GM13976 (cell line): ENCODE measurements around the gene FNIP1.

Experiments used
- DNase-seq: peaks from one replicate; pipeline ENCODE4 v3.0.0; 2012; ENCODE audit warnings: low spot score
- in situ Hi-C: fragments of 300-500 bp; cut with MboI; formaldehyde crosslinking; loops from one replicate; pipeline ENCODE4 v1.12.0; 2022; ENCODE audit warnings: low sequenced_read_pairs, mixed read lengths, inconsistent platforms; ENCODE audit not compliant: unreplicated experiment
- TF ChIP-seq, protein P1 (sequence below): IDR thresholded peaks from 2 replicates; pipeline ENCODE4 v1.5.1; 2012; ENCODE audit warnings: borderline replicate concordance, mild to moderate bottlenecking; ENCODE audit not compliant: insufficient read depth; ENCODE audit errors: extremely low read depth, missing control alignments, control extremely low read depth

FNIP1 gene

GRCh38 chr5:131758520-131758900 lies 38.3 kb downstream of the FNIP1 start:
- TF ChIP-seq, protein P1, sequence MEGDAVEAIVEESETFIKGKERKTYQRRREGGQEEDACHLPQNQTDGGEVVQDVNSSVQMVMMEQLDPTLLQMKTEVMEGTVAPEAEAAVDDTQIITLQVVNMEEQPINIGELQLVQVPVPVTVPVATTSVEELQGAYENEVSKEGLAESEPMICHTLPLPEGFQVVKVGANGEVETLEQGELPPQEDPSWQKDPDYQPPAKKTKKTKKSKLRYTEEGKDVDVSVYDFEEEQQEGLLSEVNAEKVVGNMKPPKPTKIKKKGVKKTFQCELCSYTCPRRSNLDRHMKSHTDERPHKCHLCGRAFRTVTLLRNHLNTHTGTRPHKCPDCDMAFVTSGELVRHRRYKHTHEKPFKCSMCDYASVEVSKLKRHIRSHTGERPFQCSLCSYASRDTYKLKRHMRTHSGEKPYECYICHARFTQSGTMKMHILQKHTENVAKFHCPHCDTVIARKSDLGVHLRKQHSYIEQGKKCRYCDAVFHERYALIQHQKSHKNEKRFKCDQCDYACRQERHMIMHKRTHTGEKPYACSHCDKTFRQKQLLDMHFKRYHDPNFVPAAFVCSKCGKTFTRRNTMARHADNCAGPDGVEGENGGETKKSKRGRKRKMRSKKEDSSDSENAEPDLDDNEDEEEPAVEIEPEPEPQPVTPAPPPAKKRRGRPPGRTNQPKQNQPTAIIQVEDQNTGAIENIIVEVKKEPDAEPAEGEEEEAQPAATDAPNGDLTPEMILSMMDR = no peak
- no peak for DNase-seq
- in situ Hi-C loops = no loop called here

GRCh38 chr5:131757830-131758519 lies 38.8 kb downstream of the FNIP1 start:
- TF ChIP-seq, protein P1 = no peak
- no peak for DNase-seq
- in situ Hi-C loops = no loop called here

- in situ Hi-C loops = no loop called here
- no peak for DNase-seq
- TF ChIP-seq, protein P1 = no peak
These were observed 39.9 kb downstream of the FNIP1 start for GRCh38 chr5:131756942-131757341.

DNA sequence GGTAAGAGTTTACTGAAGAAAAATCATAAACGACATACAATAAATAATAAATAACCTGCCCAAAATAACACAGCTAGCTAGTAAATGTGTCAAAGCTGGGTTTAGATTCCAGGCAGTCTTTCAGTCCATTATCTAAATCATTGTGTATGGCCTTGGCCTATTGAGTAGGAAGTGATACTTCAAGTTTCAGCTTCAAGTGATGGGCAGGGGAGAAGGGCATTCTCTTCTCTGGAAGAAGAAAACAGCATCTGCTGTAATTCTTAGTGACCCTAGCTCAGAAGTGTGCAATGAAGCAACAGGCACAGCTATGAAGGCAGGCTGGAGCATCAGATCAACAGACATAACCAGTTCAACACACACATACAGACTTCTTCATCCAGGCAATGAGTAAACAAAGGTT lies 42.5 kb downstream of the FNIP1 start:
- TF ChIP-seq, protein P1 = no peak
- in situ Hi-C loops = no loop called here
- no peak for DNase-seq

- in situ Hi-C loops = no loop called here
These were observed 45.3 kb downstream of the FNIP1 start for GRCh38 chr5:131751506-131751905.

DNA sequence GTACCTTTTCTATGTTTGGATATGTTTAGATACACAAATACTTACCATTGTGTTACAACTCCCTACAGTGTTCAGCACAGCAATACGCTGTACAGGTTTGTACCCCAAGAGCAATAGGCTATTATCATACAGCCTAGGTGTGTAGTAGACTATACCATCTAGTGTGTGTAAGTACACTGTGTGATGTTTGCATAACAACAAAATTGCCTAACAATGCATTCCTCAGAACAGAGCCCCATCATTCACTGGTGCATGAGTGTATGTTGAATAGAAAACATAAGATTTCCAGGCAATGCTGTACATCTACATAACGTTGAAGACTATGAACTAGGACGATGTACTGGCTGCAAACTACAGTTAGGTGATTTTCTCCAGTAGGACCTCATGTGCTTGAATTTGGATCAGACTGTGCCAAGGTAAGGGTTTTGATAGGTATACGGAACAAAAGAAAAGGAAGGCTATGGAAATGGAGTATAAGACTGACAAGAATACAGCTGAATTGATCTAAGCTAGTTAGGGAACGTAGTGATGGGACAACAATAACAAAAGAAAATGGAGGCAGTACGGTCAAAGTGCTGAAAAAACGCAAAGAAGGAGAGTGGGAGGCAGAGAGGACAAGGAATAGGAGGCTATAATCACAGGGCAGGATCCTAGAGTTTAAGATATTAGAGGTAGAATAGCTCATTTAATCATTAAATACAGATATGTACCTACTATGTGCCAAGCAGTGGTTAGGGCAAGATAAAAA lies 46.9 kb downstream of the FNIP1 start:
- no peak for DNase-seq
- TF ChIP-seq, protein P1 = no peak
- in situ Hi-C loops = no loop called here

More at GRCh38 chr5:131751506-131751905, 45.3 kb downstream of the FNIP1 start:
- TF ChIP-seq, protein P1 = no peak
- no peak for DNase-seq
